Superior temporal gyrus (tissue), 1 donor: ENCODE measurements around the gene SUFU.
A peak's percentile ranks its signal among the peaks of the same experiment; 100 is the strongest.

Experiments used
- DNase-seq: peaks from one replicate; pipeline ENCODE4 v3.0.0-alpha.2; 2016; ENCODE audit errors: extremely low spot score

The SUFU gene

DNA sequence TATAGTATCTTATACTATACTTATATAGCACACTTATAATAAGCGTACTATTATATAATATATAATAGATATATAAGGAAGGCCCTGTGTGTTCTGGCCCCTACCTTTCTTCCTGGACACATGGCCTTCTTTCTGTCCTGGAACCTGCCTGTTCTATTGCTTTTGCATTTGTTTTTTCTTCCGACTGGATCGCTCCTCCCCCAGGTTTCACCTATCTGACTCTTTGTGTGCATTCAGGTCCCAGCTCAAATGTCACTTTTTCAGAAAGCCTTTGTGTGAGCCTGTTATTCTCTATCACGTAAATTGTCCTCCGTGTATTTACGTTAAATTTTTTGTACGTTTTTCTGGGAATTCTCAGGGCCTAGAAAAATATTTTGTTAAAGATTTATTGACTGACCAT is 137.6 kb downstream of the SUFU start:
- DNase-seq = no peak

DNA sequence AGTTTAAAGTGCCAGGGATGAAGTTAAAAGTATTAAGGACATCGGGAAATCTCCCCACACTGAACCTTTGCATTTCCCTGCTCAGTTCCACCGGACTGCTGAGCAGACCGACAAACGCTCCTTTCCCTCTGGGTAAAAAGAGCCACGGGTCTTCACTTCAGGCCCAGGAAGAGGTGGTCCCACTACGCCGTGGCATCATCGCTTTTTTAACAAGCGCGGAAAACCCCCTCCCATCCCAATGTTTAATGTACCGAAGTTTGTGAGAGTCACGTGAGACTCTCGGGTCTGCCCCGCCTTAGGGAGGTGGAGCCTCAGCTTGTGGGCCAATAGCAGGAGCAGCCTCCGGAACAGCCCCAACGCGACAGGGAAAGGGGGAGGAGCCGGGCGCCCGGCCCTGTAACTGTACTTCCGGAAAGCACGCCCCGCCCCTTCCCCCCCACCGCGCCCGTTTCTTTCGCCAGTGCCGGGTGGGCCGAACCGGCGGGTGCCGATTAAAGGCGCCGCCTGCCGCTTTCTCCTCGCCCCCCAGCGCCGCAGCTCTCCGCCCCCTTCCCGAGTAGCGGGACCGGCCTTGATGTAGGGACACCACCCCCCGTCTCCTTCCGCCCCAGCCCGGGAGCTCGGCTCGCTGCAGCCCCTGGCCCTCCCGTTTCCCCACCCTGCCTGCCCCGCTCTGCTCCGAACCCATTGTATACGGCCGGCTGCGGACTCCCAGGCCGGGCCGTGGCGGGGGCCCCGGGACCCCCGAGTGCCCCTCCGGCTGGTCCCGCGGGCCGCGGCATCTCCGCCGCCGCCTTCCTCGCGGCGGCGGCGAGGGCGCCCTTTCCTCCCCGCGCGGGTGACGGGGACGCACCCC is 138.3 kb downstream of the SUFU start:
- peak; percentile 98 for DNase-seq

DNA sequence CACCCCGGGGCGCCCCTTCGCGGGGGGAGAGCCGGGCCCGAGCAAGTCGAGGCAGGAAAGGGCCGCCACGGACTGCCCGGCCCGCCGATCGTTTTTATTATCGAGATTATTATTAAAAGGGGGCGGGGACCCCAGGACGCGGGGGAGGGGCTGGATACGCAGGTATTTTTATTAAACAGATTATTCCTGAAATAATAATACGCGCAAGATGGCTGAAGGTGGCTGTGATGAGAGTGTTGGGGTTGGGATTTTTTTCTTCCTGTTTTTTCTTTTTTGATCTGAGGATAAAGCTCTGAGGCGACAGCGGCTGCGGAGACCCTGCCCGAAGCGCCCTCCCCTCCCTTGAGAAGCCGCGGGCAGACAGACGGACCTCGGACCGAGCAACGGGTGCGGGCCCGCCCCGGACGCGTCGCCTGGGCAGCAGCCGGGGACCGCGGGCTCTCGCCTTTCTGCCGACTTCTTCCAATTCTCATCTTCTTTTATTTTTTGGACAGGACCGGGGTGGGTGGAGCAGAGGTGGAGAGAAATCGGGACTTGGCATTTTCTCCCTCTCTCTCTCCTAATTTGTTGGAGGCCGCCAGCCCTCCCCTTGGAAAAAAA is 139.1 kb downstream of the SUFU start:
- DNase-seq = peak; percentile 59

DNA sequence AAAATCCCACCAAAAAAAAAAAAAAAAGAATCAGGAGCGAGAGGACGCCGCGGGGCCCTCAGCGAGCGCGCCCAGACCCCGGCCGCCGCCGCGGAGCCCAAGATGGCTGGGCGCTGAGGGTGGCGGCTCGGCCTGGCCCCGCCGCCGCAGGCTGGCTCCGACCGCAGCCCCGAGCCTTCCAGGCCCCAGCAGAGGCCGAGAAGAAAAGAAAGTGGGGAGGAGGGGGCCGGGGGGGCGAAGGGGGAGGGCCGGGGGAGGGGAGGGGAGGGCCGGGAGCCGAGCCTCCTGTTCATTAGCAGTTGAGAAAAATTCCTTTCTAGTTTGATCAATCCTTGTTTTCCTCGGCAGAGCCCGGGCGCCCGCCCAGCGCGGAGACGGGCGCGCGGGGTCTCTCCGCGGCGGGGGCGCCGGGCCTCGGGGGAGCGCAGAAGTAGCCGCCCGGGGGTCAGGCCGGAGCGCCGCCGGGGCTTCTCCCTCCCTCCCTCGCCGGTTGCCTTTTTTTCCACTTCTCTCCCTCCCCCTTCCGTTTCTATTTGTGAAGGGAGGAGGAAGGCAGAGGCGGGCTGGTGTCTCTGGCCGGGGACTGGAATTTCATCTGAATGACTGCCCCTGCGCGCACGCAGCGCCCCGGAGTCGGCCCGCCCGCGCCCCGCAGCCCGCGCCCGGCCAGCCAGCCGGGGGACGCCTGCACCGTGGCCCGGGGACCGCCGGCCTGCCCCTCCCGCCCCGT is 139.7 kb downstream of the SUFU start:
- DNase-seq = peak; percentile 81

DNA sequence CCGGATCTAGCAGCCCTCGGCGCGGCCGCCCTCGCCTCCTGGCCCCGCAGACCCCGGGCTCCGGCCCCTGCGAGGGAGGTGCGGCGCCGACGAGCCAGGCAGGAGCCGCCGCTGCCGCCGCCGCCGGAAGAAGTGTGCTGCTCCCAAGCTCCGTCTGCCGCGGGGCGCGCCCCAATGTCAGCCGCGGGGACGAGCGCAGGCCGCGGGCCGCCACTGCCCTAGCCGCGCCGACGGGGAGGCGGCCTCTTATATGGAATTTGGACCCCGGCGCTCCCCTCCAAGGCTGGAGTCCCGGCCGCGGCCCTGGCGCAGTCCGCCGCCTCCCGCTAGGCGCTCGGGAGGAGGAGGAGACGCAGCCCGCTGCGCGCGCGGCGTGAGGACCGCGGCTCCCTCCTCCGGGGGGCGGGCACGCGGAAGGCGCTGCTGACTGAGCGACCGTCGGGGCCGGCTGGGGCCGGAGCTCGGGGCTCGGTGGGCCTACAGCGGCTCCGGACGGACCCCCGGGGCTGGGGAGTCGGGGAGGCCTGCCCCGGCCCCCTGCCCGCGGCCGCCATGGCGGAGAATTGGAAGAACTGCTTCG is 140.4 kb downstream of the SUFU start, which contains the start of gene TRIM8:
Gene TRIM8, plus strand, starts transcription at position 414 of the 580 bp plus-strand sequence. Its CDS starts 139 bp downstream, at position 553.
- DNase-seq = no peak

DNA sequence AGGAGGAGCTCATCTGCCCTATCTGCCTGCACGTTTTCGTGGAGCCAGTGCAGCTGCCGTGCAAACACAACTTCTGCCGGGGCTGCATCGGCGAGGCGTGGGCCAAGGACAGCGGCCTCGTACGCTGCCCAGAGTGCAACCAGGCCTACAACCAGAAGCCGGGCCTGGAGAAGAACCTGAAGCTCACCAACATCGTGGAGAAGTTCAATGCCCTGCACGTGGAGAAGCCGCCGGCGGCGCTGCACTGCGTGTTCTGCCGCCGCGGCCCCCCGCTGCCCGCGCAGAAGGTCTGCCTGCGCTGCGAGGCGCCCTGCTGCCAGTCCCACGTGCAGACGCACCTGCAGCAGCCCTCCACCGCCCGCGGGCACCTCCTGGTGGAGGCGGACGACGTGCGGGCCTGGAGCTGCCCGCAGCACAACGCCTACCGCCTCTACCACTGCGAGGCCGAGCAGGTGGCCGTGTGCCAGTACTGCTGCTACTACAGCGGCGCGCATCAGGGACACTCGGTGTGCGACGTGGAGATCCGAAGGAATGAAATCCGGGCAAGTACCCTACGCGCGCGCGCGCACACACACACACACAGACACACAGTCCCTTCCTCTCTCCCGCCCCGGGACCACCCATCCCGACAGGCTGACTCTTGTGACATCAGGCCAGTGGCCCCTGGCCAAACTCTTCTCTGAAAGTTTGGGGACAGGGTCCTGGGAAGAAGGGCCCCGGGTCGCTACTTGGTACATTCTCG is 141.0 kb downstream of the SUFU start:
- peak; percentile 84 for DNase-seq

DNA sequence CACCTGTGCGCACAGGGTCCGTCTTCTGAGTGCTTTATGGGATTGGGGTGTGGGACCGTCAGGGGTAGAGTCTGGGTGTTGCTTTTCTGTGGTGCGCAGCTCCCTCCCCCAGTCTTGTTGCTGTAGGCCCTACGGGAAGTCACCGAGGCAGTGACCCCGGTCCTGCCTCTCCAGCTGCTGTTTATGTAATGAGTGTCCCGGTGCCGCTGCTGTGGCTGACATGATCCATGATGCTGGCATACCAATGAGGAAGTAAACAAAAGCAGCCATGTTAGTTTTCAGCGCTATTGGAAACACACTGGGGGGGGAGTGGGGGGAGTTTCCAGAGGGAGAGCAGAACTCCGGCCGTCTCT is 141.6 kb downstream of the SUFU start:
- peak; percentile 88 for DNase-seq

DNA sequence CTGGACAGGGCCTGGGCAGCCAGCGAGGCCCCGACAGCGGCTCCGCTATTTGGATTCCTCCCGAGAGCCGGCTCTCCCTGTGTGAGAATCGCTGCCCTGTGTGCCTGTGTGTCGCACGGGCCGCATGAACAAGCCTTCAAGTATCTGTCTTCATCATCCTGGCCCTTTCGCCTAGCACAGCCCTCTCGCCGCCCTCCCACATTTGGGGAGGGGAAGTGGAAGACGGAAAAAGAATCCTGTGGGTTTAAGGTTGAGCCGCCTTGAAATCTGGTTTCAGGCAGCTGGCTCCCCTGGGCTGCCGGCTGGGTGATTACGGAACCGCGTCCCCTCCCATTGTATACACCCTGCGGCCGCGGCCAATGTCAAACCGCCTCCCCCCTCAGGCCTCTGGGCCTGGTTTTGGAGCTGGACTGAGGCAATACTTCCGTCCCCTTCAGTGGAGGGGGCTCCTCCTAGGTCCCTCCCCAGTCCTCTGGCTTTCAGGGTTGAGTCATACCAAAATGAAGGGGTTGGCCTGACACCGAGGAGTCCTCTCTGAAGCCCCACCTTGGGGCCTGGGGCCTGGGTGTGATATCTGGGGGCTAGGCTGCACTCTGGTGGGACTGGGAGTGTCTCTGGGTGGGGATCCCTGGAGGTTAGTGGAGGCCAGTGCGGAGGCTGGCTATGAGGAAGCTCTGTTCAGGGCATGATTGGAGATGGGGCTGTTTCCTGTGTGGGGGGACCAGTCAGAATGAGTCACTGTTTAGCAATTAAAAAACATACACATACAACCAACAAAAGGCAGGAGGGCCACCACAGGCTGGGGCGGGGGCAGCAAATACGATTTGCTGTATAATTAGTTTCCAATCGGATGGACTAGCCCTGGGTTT is 142.2 kb downstream of the SUFU start:
- peak; percentile 71 for DNase-seq

DNA sequence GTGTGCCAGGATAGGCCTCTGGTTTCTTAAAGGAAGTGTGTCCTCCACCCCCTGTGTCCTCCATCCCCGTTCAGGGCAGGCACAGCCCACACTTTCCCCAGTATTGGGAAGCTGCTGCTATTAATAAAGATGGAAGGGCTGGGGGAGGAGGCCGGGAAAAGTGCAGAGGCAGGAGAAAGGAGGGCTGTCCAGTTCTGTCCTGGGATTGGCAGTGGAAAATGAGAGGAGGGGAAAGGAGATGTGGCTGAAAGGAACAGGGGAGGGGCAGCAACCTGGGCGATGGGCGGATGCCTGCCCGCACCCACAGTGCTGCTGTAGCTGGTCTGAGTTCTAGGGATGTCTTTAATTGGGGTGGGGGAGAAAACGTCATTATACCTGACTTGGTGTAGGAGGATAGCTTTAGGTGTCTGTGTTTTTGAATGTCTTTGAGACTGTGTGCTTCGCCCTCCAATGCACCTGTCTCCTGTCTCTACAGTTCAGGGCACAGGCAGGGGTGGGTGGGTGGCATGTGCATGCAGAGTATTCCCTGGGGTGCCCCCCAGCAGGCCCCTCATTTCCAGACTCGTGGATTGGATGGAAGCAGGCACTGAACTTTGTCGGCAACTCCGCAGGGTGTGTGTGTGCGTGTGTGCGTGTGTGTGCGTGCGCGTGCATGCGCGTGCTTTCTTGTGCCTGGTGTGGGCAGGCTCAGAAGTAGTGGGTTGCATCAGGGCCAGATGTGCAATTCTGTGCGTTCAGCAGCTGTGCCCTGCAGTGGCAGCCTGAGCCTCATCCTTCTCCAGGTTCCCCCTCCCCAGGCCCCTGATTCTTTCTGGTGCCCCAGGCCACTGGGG is 143.1 kb downstream of the SUFU start:
- peak; percentile 56 for DNase-seq

DNA sequence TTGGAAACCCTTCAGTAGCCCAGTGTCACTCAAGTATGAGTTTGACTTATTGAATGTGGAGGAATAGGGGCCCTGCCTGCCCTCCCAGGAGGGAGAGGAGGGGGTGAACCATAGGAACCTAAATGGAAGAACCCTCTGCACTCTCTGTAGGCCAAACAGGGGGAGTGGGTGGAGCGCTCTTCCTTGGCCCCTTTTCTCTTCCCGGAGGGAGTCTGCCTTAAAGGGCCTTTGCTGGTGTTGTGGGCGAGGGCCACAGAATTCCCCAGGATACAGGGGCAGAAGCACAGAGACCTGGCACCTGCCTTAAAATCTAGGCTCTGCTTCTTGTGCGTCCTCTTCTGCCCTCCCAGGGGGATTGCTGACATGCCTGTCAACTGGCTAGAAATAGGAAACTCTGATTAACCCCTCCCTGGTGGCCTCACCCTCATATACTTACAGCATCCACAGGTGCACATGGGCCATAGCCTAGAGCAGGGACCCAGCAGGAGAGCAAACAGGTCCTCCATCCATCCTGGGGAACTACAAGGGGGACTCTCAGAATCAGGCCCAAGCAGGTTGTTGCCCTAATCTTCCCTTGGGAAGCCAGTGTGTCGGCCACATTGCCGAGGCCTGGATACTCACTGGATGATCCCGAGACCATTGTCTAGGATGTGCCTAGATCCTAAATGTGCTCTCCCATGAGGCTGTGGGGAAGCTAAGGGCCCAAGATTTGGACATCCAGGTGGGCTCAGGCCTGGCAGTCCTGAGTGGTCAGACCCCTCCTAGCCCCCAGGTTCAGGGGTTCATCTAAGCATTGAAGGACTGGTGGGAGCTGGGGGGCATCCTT is 143.9 kb downstream of the SUFU start:
- DNase-seq = no peak

DNA sequence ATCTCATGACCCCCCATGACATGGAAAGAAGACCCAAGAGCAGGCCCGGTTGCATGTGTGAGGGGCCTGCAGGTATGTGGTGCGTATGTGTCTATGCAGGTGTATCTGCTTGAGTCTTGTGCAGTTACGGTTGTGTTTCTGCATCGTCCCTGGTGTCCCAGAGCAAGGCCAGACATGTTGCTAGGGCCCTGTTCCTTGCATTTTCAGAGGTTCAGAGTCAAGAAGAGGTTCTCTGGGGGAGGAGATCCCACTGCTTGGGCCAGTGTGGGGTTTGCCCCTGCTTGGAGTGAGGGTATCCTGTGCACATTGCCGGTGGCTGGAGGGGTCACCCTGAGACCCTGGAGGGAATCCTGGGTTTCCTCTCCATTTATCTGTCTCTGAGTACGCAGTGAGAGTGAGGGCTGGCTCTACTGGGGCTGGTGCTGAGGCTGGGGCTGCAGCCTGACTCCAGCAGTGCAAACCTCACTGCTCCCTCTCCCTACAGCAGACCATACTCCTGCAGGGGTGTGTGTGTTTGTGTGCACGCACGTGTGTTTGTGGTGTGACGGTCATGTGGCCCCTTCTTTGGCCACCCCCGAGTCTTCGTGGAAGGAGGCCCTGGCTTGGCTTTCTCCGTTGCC is 144.6 kb downstream of the SUFU start:
- DNase-seq = no peak

DNA sequence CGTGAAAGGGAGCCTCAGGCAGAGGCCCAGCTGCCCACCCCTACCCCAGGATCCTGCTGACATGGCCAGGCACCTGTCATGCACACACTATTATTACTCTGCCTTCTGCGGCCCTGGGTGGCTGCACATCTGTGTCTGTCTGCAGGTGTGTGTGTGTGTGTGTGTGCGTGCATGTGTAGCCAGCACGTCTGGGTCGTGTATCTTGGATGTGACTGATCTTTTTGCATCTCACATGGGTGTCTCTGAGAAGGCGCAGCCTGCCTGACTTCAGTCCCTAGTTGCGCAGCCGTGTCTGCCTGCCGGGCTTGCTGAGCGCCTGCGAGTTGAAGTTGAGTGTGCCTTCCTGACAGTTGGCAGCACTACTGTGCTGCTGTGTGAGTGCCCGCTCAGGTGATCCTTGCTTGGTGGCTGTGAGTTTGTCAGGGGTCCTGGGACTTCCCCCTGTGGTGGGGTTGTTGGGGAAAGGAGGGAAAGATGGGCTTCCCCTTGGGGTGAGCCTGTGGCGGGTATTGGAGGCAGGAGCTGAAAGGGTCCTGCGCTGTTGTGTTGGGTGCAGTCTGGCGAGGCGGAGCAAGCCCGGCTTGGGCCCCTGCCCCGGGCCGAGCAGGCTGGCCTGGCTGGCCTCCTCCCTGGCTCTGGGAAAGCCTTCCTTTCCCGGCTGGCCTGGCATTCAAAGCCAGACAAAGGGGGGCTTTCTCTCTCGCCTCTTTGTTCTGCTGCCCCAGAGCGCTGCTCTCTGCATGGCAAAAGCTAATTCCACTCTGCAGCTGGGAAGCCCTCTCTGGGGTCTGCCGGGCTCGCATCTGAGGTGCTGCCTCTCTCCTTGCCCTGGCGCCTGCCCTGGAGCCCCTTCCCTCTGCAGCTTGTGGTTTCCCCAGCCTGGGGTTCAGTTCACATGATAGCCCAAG is 145.4 kb downstream of the SUFU start:
- DNase-seq = peak; percentile 82

DNA sequence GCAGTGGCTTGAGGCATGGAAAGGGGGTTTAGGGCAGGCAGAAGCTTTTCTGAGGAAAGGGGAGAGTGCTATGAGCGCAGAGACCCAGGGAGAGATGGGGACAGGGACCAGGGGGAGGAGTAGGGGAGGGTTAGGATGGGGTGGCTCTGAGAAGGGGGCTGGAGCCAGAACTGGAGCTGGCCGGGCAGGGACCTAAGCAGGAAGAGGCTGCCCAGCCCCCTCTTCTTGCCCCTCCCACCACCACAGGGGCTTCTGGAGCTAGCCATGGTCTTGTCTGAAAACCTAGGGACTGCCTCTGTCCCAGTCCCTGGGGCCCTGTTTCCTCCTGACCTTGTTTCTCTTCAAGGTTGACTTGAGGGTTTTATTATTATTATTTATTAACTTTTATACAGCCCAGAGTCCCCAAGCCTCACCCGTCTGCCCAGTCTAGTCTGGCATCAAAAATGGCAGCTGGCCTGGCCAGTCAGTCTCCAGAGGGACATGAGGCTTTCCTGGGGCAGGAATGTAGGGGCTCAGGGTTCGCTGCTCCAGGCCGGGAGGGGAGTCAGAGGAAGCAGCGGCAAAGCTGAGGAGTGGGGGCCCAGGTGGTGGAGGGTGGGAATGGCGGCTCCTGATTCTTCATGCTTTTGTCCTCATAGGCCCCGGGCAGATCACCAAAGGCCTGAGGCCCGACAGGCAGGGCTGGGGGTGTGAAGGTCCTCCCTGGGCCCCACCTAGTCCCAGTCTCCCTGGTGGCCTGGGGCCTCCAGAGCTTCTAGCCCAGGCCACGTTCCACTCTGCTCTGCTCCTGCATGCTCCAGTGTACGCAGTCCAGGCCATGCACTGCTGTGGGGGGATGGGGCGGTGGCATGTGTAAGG is 146.3 kb downstream of the SUFU start:
- no peak for DNase-seq

DNA sequence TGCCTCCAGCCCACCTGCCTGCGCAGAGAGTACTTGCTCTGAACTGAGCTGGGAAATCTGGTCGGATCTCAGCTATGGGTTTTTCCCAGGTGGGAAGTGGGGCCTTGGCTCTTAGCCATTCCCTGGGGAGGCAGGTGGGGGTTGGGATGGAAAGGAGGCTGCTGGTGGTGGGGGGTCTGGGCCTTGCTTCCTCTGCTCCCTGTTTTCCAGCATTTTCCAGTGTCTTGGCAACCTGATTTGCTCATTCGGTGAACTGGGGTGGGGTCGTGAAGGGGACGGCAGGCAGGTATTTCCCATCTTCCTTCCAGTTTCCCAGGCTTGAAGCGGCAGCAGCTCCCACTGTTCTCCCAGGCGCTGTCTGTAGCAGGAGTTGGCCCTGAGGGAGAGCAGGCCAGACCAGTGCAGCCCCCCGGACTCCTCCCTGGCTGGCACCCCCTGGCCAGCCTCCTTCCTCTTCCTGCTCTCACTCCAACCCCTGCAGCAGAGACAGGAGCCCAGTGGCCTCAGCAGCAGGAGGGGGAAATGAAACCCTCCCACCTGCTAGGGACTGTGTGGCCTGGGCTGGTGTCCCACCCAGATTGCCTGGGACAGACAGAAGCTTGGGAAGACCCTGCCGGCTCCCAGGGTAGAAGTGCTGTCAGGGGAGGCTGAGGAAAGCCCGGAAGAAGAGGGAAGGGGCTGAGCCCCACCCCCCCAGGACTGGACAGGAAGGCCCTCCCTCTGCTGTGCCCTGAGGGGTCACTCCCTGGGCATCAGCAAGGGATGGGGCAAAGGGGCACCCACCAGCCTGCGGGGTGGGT is 147.1 kb downstream of the SUFU start:
- no peak for DNase-seq

DNA sequence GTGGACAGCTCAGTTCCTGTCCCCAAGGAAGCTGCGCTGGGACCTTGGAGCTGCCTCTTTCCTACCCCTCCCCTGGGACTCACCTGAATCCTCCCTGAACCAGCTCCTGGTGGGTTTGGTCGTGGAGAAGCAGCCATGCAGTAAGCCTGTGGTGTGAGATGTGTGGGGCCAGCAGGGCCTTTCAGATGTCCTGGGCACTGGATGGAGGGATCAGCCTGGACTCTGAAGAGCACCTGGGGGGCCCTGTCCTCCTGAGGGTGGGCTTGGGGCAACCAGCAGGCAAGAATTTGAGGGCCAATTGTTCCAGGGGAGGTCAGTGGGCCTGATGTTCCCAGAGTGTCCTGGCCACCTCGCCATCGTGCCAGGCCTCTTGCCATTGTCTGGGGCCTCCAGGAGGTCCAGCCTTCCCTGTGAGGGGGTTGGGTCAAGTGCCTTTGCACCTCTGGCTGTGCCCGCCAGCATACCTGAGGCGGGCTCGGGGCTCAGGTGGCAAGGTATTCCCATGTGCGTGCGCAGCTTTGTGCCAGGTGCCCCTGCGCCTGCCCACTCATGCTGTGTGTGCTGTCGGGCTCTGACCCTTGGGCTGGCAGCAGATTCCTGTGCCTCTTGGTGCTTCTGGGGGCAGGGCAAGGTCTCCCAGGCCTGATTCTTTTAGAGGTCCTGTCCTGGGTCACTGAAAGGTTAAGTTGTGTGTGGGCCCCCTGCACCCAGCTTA is 147.8 kb downstream of the SUFU start:
- no peak for DNase-seq
